Stimulated activated naive CD8-positive, alpha-beta T cell treated with anti-CD3 and anti-CD28 coated beads, Interleukin-15, Interleukin-2, amounts not matched to agents 100 ng/mL and 50 ng/mL, for 24 hours (primary cell): ENCODE results near the gene GPC6.

ENCODE experiments used
- H3K27ac Mint-ChIP-seq: one replicate; pipeline ENCODE4 v1.8.0; 2021; ENCODE audit warnings: mild to moderate bottlenecking, mixed read lengths
- H3K27me3 Mint-ChIP-seq: one replicate; pipeline ENCODE4 v1.8.0; 2021; ENCODE audit warnings: mixed read lengths
- H3K36me3 Mint-ChIP-seq: one replicate; pipeline ENCODE4 v1.8.0; 2021; ENCODE audit warnings: low read depth, mixed read lengths
- H3K4me1 Mint-ChIP-seq: one replicate; pipeline ENCODE4 v1.8.0; 2021; ENCODE audit warnings: low read depth, mixed read lengths
- H3K4me3 Mint-ChIP-seq: one replicate; pipeline ENCODE4 v1.8.0; 2021; ENCODE audit warnings: mild to moderate bottlenecking, mixed read lengths
- H3K9me3 Mint-ChIP-seq: one replicate; pipeline ENCODE4 v1.8.0; 2021; ENCODE audit warnings: mixed read lengths

GPC6 gene

DNA sequence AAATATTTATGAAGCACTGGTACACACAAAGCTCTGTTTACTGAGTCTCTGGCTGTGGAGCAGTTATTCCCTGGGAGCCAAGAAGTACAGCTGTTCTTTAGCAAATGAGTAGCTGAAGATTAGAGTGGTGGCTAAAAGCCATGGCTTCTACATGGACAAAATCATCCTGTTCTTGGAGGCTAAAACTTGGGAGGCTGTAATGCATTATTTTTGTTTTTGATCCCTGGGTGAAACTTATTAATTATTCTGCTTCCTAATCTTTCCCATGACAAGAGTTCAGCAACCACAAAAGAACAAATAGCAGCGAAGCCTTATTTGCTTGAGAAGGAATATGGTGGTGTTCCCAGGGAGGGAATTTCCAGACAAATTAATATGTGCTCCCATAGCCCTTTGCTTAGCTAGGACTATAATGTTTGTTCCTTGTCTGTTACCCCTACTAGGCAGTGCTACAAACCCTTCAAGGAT is 1143.4 kb downstream of the GPC6 start:
- peaks cover 21% of the 10 kb centered on the region for H3K27me3 Mint-ChIP-seq
- no peak overlapping the region for H3K27ac Mint-ChIP-seq
- no peaks in the 10 kb centered on the region for H3K4me1 Mint-ChIP-seq
- no peak overlapping the region for H3K4me3 Mint-ChIP-seq
- H3K36me3 Mint-ChIP-seq, result no peaks in the 10 kb centered on the region
- H3K9me3 Mint-ChIP-seq, result no peaks in the 10 kb centered on the region

DNA sequence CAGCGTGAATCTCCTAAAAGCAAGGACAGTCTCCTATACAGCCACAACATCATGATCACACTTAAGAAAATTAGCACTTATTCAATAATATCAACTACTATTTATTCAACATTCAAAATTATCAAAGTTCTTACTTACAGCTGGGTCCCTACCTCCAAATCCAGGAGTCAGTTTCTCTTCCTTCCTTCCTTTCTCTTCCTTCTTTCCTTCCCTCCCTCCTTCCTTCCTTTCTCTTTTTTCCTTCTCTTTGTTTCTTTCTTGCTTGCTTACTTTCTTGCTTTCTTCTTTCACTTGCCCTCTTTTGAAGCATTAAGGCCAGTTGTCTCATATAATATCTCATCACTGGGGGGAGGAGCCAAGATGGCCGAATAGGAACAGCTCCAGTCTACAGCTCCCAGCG is 1145.2 kb downstream of the GPC6 start:
- H3K36me3 Mint-ChIP-seq, result no peaks in the 10 kb centered on the region
- H3K27ac Mint-ChIP-seq, result no peak overlapping the region
- H3K4me3 Mint-ChIP-seq, result no peak overlapping the region
- peaks cover 21% of the 10 kb centered on the region for H3K27me3 Mint-ChIP-seq
- H3K4me1 Mint-ChIP-seq, result no peaks in the 10 kb centered on the region
- H3K9me3 Mint-ChIP-seq, result no peaks in the 10 kb centered on the region

DNA sequence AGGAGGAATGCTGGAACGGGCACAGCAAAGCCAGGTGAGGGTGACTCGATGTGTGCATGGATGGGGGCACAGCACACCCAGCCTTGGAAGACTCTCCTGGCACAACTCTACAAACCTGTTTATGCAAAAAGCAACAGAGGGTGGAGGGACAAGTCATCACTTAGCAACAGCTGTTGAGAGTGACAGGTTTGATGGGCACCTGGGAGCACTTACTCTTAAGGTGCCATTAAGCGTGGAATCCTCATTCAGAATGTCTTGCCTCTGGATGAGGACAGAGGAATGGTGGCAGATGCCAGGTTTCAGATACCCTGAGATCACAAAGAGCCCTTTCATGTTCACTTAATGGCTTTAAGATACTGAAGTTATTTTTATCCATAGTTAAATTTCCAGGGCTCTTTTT is 1155.9 kb downstream of the GPC6 start:
- Mint-ChIP-seq H3K27ac (no peak overlapping the region), H3K4me3 (no peak overlapping the region), H3K9me3 (no peaks in the 10 kb centered on the region), H3K27me3 (no peaks in the 10 kb centered on the region), H3K36me3 (no peaks in the 10 kb centered on the region), H3K4me1 (peaks cover 8% of the 10 kb centered on the region)

DNA sequence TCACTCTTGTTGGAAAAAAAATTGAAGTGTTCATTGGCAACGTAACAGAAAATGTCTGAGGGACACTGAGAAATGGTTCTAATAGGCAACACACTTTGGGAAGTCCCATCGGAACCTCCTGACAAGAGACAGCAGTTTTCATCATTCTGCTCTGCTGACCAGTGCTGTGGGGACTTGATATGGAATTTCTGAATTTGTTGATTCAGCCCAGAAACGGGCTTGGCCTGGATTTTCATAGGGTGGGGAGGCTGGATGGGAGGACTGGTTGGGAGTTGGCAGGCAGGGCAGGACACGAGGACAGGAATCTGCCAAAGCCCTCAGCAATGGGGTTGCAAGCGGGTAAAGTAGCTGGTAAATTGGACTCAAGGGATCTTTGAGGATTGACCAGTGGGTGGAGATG is 1156.4 kb downstream of the GPC6 start:
- Mint-ChIP-seq H3K36me3 (no peaks in the 10 kb centered on the region), H3K27ac (no peak overlapping the region)

DNA sequence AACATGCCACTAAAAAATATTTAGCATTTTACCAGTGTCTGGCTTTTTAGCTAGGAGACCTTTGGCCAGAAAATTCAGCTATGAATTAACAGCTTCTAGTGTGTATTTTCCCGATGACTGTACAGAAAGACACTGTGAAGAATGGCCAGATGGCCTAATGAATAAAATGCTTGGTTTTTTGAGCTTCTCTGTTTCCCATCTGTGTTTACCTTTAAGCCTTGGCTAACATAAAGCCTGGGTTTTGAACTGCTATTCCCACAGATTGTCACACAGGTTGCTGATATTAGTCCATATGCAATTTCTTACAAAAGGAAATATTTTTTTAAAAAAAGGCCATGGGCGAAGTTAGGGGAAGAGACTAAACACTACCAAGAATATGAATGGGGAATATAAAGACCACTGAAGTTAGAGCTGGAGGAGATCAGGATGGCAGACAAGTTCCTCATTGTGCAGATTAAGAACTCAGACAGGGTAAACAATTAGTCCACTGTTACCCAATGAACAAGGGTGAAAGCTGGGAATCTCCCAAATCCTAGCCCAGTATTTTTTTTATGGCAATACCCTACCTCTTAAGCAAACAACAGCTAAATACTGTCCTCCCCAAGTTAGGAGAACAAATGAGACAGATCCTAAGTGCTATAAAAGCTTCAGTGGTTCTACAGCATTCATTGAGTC is 1157.8 kb downstream of the GPC6 start:
- peaks cover 8% of the 10 kb centered on the region for H3K4me1 Mint-ChIP-seq
- no peaks in the 10 kb centered on the region for H3K9me3 Mint-ChIP-seq
- H3K27ac Mint-ChIP-seq, result no peak overlapping the region
- H3K36me3 Mint-ChIP-seq, result no peaks in the 10 kb centered on the region
- H3K27me3 Mint-ChIP-seq, result no peaks in the 10 kb centered on the region
- no peak overlapping the region for H3K4me3 Mint-ChIP-seq

More for the DNA sequence above, 1156.4 kb downstream of the GPC6 start:
- Mint-ChIP-seq H3K27me3 (no peaks in the 10 kb centered on the region), H3K9me3 (no peaks in the 10 kb centered on the region), H3K4me3 (no peak overlapping the region), H3K4me1 (peaks cover 8% of the 10 kb centered on the region)

DNA sequence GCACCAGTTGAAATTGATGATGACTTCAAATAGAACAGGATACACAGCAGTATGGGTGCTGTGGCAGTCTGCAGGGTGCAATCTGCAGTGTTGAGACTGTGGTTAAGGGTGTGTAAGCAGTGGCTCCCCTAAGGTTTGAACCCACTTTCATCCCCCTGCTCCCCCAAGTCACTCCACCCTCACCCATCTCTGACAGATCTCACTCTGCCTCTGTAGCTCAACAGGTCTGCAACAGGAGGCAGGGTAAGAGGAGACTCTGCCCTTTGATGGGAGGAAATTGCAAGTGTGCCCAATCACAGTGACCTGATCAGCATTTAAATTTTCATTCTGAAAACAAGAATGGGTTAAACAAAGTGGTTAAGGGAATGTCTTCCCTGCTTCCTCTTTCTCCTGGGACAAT is 1160.4 kb downstream of the GPC6 start:
- H3K27ac Mint-ChIP-seq, result no peak overlapping the region
- no peak overlapping the region for H3K4me3 Mint-ChIP-seq
- no peaks in the 10 kb centered on the region for H3K36me3 Mint-ChIP-seq
- H3K27me3 Mint-ChIP-seq, result no peaks in the 10 kb centered on the region
- no peaks in the 10 kb centered on the region for H3K9me3 Mint-ChIP-seq
- peaks cover 8% of the 10 kb centered on the region for H3K4me1 Mint-ChIP-seq

DNA sequence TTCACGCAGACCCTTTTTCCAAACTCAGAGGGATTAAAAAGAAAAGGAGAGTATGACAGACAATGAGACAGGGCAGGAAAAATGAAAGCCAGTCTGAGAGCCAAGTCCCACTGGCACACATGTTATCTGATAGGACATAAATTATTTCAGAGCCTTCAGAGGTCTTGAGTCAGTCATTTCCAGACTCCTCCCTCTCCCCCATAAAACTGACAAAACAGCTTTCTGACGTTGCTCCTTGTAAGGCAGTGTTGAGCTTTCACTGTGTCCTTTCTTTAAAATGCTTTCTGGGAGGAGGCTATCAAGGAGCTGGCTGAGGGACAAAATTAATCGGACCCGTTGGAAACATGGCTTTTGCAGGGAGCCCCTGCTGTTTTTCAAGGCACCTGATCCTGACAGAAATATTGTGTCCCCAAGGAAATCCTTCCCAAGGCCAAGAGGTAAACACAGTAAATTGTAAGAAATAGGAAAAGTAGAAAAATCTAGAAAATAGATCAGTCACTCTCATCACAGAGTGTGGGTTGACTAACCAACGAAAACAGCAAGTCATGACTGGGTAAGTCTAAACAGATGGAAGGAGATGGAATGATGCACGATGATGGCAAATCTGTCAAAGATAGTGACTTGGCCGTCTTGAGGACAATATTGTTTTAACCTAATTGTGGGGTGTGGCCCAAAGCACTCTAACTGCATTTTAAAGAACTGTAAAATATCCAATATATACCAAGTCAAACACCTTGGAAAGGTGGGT is 1163.2 kb downstream of the GPC6 start:
- no peak overlapping the region for H3K4me3 Mint-ChIP-seq
- no peaks in the 10 kb centered on the region for H3K9me3 Mint-ChIP-seq
- H3K36me3 Mint-ChIP-seq, result no peaks in the 10 kb centered on the region
- H3K27me3 Mint-ChIP-seq, result no peaks in the 10 kb centered on the region
- H3K4me1 Mint-ChIP-seq, result peaks cover 8% of the 10 kb centered on the region
- no peak overlapping the region for H3K27ac Mint-ChIP-seq

DNA sequence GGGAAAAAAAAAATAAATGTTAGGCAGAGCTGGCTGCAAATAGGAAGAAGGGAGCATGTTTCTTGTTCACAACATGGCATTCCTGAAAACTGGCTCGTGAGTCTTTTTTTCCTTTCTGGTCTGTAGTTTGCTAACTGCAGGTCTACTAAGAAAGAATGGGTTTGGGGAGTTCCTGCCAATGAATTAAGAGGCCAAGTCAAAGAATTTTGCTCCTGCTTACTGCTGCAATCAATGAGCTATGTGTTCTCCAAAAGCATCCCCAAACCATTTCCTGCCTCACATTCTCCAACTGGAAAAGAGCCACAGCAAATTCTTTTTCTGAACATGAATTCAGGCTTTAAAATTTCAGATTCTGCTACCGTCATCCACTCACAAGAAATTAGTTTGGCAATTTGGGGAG is 1164.3 kb downstream of the GPC6 start:
- Mint-ChIP-seq H3K4me3 (no peak overlapping the region), H3K4me1 (peaks cover 8% of the 10 kb centered on the region), H3K27ac (no peak overlapping the region), H3K36me3 (no peaks in the 10 kb centered on the region), H3K27me3 (no peaks in the 10 kb centered on the region), H3K9me3 (no peaks in the 10 kb centered on the region)

DNA sequence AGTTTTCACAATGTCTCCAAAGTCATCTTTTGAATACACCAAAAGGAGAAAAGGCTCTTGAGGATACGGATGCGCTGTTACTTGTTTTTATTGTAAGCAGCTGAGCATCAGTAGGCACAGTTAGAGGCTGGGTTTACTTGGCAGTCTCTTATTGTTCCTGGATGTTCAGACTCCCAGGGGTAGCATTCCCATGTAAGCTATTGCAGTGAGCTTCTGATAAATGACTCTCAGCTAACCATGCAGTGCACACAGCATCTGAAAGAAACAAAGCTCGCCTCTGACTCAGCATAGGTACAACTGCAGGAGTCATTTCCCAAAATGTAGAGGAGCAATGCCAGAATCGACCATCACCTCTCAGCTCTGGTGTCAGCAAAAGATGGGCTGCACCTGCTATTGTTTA is 1168.1 kb downstream of the GPC6 start:
- Mint-ChIP-seq H3K27ac (no peak overlapping the region), H3K4me3 (no peak overlapping the region), H3K9me3 (no peaks in the 10 kb centered on the region), H3K4me1 (peaks cover 7% of the 10 kb centered on the region), H3K27me3 (peaks cover 6% of the 10 kb centered on the region), H3K36me3 (no peaks in the 10 kb centered on the region)

DNA sequence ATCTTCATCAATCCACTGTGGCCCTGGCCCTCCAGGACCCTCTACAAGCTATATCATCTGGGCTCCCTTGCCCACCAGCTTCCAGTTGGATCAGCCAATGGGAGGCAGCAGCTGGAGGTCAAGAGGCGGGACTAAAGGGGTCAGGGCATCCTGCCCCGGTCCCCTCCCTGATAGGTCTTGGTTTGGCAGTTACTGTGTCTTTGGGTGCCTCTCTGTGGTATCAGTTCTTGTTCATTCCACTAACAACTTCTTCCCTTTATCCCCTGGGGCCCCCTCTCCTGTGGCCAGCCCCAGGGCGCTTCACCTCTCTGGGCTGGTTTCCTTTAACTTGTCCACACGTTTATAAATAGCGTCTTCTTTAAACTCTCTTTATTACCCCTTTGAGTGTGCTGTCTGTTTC is 1169.3 kb downstream of the GPC6 start:
- Mint-ChIP-seq H3K4me3 (no peak overlapping the region), H3K36me3 (no peaks in the 10 kb centered on the region), H3K9me3 (no peaks in the 10 kb centered on the region), H3K27me3 (peaks cover 6% of the 10 kb centered on the region), H3K4me1 (peaks cover 8% of the 10 kb centered on the region), H3K27ac (no peak overlapping the region)

DNA sequence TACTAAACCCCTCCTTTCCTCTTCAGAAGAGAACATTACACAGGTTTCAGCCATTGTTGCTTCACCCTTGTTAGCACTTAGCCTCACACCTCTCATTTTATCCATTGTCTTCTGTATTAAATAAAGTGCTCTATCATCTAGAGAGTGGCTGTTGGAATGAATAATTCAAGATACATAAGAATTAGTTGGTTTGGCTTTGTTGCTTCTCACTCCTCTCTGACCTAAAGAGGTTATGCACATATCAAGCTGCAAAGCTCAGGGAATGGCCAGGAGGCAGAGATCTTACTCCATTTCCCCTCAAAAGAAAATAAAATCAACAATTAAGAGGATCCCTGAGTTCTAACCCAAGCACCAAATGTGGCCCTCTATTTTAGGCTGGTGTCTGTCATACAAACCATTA is 1173.2 kb downstream of the GPC6 start:
- H3K4me1 Mint-ChIP-seq, result peaks cover 8% of the 10 kb centered on the region
- H3K4me3 Mint-ChIP-seq, result no peak overlapping the region
- peaks cover 6% of the 10 kb centered on the region for H3K27me3 Mint-ChIP-seq
- no peaks in the 10 kb centered on the region for H3K9me3 Mint-ChIP-seq
- no peaks in the 10 kb centered on the region for H3K36me3 Mint-ChIP-seq
- no peak overlapping the region for H3K27ac Mint-ChIP-seq

DNA sequence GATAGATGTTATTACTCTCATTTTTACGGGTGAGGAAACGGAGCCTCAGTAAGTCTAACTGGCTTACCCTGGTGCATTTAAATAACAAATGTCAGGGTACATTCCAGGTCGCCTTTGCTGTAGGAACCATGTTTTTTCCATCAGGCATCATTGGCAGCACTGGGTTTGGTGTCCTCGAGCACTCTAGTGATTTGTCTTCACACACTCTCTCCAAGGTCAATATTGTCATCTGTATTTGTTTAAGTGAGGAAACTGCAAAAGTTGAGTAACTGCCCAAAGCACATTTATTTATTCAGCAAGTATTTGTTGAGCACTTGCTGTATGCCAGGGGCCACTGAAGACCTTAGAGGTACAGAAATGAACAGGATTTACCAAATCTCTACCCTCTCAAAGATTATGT is 1174.3 kb downstream of the GPC6 start:
- Mint-ChIP-seq H3K4me3 (no peak overlapping the region), H3K9me3 (no peaks in the 10 kb centered on the region), H3K27me3 (peaks cover 6% of the 10 kb centered on the region), H3K36me3 (no peaks in the 10 kb centered on the region), H3K4me1 (peaks cover 8% of the 10 kb centered on the region), H3K27ac (no peak overlapping the region)

DNA sequence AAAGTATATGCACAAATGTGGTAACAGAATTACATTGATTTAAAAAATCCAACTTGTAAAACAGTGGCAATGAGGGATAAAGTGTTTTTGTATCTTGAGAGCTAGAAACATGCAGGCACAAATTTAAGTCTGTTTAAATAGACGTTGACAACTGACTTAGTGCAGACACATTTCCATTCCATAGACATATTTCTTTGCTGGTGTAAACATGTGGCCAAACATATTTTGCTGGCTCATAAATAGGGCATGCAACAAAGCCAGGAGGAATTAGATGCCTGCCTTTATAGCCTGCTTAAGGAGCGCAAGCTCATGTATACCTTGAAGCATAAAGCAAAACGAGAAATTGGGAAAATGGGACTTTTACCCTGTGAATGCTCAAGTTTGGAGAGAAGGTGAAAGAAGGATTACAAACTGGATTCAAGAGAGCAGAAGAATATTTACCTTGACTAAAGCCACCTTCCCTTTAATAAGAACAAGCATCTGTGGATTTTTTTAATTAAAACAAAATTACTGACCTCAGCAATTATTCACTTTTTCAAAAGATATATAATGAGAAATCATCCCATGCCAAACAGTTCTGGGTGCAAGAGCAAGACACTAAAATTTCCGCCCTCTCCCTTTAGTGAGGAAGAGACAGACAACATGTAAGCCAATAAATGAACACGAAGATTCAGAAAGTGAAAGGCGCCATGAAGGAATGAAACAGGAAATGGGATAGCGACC is 1181.9 kb downstream of the GPC6 start:
- Mint-ChIP-seq H3K36me3 (no peaks in the 10 kb centered on the region), H3K27ac (no peak overlapping the region), H3K4me1 (peaks cover 22% of the 10 kb centered on the region), H3K4me3 (no peak overlapping the region), H3K9me3 (no peaks in the 10 kb centered on the region), H3K27me3 (peaks cover 4% of the 10 kb centered on the region)

DNA sequence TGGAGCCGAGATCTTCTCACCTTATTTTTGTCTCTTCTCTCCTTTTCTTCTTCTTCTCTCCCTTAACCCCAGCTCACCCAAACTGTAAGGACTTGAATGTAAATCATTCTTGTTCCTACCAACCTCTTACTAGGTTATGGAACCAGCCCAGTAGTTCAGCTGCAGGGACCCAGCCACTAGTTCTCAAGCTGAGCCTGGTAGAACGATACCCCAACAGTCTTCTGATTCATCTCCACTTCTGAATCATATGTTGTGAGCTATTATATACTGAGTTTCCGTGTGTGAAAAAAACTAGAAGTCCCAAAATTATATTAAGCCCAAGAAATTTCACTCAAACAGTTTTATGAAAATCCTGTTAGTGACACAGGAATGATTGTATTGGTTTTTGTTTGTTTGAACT is 1185.1 kb downstream of the GPC6 start:
- Mint-ChIP-seq H3K27me3 (peaks cover 4% of the 10 kb centered on the region), H3K27ac (peak overlapping the region; percentile 40), H3K4me3 (no peak overlapping the region), H3K9me3 (peaks cover 2% of the 10 kb centered on the region), H3K36me3 (peaks cover 8% of the 10 kb centered on the region), H3K4me1 (peaks cover 25% of the 10 kb centered on the region)

DNA sequence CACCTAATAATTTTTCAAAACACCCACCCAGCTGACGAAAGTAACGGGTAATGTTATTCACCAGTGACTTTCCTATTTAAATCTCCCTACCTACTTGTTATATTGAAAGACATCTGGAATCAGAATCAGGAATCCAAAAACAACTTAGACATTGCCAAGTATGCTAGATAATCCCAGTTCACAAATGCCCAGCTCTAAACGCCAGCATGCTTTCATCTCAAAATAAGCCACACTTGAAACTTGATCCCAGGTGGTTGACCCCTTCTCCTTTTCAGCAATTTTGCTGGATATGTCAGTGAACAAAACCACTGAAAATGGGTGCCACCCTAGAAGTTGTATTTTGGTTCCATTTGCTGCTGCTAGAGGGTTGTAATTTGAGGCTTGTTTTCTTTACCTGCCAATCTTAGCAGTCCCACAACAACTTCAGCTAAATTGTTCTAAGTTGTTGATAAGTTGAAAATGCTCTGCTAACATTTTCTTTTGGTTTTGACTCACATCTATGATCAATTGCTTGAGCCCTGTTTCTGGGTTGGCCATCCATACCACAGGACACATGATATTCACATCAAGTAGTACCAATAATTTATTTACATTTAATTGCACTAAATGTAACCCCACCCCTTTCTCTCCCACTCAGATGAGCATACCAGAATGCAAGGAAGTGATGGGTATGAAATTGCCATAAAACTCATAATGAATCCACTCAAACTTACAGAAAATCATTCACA is 1186.4 kb downstream of the GPC6 start:
- Mint-ChIP-seq H3K36me3 (peaks cover 14% of the 10 kb centered on the region), H3K4me1 (peaks cover 36% of the 10 kb centered on the region), H3K4me3 (no peak overlapping the region), H3K9me3 (peaks cover 9% of the 10 kb centered on the region), H3K27me3 (peaks cover 4% of the 10 kb centered on the region), H3K27ac (no peak overlapping the region)
